ENCODE measurements around the gene CTSD. TPM values are rescaled to one million over a fixed set of nuclear protein-coding genes. Genes with fewer than 3 reads are reported as not detected.

CTSD gene
- polyA plus RNA-seq, 1 of the 3 experiments (the other 2 are of a cell fraction), result 187 TPM

DNA sequence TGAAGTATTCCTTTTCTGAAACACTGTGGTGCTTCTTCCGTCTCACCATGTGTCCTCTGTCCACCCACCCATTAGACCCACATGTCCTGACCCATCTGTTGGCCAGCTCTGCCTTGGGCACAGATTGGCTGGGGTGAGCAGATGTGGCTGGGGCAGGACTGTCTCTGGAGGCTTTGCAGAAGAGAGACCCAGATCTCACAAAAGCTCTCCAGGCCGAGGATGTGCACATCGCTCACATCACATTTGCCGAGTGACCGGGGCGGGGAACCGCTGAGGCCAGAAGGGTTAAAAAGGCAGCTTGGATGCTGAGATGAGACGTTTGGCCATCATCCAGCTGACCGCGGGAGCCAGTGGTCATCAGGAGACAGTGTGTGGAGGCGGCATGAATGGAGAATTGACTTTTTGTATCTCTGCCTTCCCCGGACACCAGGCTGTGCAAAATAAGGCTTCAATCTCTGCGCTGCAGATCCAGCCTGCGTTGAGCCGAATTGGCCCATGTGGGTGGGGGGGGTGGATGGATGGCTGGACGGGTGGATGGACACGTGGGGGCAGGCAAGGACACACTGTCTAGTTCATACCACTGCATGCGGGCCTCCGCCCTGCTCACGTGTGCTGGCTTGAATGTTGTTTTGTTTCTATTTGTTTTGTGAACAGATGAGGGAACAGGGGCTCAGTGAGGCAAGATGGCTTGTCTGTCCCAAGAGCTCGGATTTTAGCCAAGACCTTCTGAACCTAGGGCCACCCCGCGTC, 19.4 kb downstream of the CTSD start:
- TF ChIP-seq SMC3 (IDR thresholded peaks at IDR 0.05; ENCODE audit: low read depth, low read length), result no peak; the same call in 1 of the 2 replicates
- TF ChIP-seq RFX5 (IDR thresholded peaks at IDR 0.05; ENCODE audit: low read length), result 0 out of 2 replicates have a peak, but pooled peaks have one; percentile 28
- TF ChIP-seq RCOR1 (IDR thresholded peaks at IDR 0.05; ENCODE audit: low read length), result 0 out of 2 replicates have a peak, but pooled peaks have one; percentile 4
- no peak for TF ChIP-seq TAF1 (IDR thresholded peaks at IDR 0.05; ENCODE audit: borderline replicate concordance, low read depth, low read length)
- ChIA-PET POLR2A (interaction anchor here (1.1 kb wide), 1 partner anchor 50 kb away, joined by 4 read pairs; no protein-coding TSS in a partner anchor), CTCF (interaction anchor here (0.5 to 2.6 kb wide), 14 partner anchors 18 to 407 kb away, joined by 3 to 26 read pairs (median 3); no protein-coding TSS in a partner anchor)
- H2AFZ ChIP-seq (ENCODE audit: low read depth), result no peak overlapping the region
- H3K4me2 ChIP-seq, result no peak overlapping the region
- H3K27ac ChIP-seq (ENCODE audit: low read depth in 2 of 2, low read length in 1 of 2), result peak overlapping the region in 1 of 2 experiments; percentile 92; a peak in 2 of 4 replicates
- no peaks in the 10 kb centered on the region for H3K27me3 ChIP-seq (ENCODE audit: insufficient read depth)
- H3F3A ChIP-seq (replicated peaks; ENCODE audit: insufficient read depth), result peaks cover 7% of the 10 kb centered on the region
- H3K36me3 ChIP-seq (replicated peaks in 1 of 2; ENCODE audit: control insufficient read depth in 1 of 2, insufficient read depth in 2 of 2, low read length in 1 of 2), result no peaks in the 10 kb centered on the region
- H3K4me1 ChIP-seq (ENCODE audit: control insufficient read depth in 1 of 2, insufficient read depth in 2 of 2, low read depth in 1 of 2, low read length in 1 of 2), result peaks cover 0 to 52% of the 10 kb centered on the region in 2 experiments; a peak in 1 of 4 replicates
- no peaks in the 10 kb centered on the region for H4K20me1 ChIP-seq (ENCODE audit: insufficient read depth)
- H3K79me2 ChIP-seq (ENCODE audit: insufficient read depth), result no peaks in the 10 kb centered on the region
- 56% methylated on average over 15 of the region's 23 CpGs for WGBS (ENCODE audit: low lambda C conversion rate)
- no peak overlapping the region for H3K9ac ChIP-seq
- DNase-seq, result peak; percentile 63
- no peaks in the 10 kb centered on the region for H3K9me3 ChIP-seq
- no peaks in the 10 kb centered on the region for H3K9me2 ChIP-seq
- no peak overlapping the region for H3K4me3 ChIP-seq (ENCODE audit: low read depth in 2 of 2, low read length in 1 of 2)

DNA sequence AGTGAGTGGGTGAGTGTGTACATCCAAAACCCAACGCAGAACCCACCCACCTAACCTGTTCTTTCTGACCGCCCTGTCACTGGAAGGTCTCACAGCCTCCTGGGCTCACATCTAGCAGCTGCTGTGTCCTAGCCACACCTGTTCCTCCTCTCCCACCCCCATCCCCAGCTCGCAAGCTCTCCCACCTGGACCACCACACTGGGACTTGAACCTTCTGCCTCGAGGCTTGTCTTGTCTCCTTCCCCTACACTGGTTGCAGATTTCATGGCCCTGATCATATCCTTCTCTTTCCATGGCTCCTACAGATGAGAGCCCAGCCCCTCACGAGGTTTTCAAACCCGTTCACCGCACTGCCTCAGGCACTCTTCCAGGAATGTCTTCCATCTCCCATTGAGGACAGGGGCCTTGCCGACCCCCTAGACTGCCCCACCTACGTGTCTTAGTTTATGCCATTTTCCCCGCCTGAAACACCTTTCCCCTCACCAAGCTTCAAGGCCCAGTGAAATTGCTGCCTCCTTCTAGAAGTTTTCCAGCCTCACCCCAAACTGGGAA, 20.1 kb downstream of the CTSD start:
- no peaks in the 10 kb centered on the region for H3K27me3 ChIP-seq (ENCODE audit: insufficient read depth)
- ChIA-PET CTCF (interaction anchor here (0.8 to 2.6 kb wide), 6 partner anchors 26 to 408 kb away, joined by 3 to 26 read pairs (median 9); no protein-coding TSS in a partner anchor), POLR2A (interaction anchor here (1.1 kb wide), 1 partner anchor 50 kb away, joined by 4 read pairs; no protein-coding TSS in a partner anchor)
- TF ChIP-seq MXI1 (IDR thresholded peaks at IDR 0.05; ENCODE audit: low read depth, low read length) (no peak), FOXJ3 (CRISPR knock-in tag; IDR thresholded peaks at IDR 0.05) (no peak), CHD2 (IDR thresholded peaks at IDR 0.05; ENCODE audit: low read length, partially characterized antibody) (no peak), EZH2phosphoT487 (IDR thresholded peaks at IDR 0.05; ENCODE audit: borderline replicate concordance, low read depth) (no peak), ELF1 (IDR thresholded peaks at IDR 0.05) (no peak), TCF12 (IDR thresholded peaks at IDR 0.05) (no peak), NFIC (IDR thresholded peaks at IDR 0.05; ENCODE audit: borderline replicate concordance) (no peak), TEAD4 (IDR thresholded peaks at IDR 0.05; ENCODE audit: borderline replicate concordance, insufficient read depth) (no peak), GABPA (IDR thresholded peaks at IDR 0.05; ENCODE audit: low read depth) (no peak), FOXM1 (IDR thresholded peaks at IDR 0.05; ENCODE audit: low read depth) (no peak), SIN3A (IDR thresholded peaks at IDR 0.05; ENCODE audit: borderline replicate concordance, low read depth, low read length) (no peak), YY1 (IDR thresholded peaks at IDR 0.05; ENCODE audit: low read depth) (no peak), MEF2A (IDR thresholded peaks at IDR 0.05; ENCODE audit: borderline replicate concordance, low read depth) (no peak)
- TF ChIP-seq, protein P1, sequence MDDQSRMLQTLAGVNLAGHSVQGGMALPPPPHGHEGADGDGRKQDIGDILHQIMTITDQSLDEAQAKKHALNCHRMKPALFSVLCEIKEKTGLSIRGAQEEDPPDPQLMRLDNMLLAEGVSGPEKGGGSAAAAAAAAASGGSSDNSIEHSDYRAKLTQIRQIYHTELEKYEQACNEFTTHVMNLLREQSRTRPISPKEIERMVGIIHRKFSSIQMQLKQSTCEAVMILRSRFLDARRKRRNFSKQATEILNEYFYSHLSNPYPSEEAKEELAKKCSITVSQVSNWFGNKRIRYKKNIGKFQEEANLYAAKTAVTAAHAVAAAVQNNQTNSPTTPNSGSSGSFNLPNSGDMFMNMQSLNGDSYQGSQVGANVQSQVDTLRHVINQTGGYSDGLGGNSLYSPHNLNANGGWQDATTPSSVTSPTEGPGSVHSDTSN (IDR thresholded peaks at IDR 0.05), result no peak
- TF ChIP-seq, protein P2, sequence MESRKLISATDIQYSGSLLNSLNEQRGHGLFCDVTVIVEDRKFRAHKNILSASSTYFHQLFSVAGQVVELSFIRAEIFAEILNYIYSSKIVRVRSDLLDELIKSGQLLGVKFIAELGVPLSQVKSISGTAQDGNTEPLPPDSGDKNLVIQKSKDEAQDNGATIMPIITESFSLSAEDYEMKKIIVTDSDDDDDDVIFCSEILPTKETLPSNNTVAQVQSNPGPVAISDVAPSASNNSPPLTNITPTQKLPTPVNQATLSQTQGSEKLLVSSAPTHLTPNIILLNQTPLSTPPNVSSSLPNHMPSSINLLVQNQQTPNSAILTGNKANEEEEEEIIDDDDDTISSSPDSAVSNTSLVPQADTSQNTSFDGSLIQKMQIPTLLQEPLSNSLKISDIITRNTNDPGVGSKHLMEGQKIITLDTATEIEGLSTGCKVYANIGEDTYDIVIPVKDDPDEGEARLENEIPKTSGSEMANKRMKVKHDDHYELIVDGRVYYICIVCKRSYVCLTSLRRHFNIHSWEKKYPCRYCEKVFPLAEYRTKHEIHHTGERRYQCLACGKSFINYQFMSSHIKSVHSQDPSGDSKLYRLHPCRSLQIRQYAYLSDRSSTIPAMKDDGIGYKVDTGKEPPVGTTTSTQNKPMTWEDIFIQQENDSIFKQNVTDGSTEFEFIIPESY (IDR thresholded peaks at IDR 0.05; ENCODE audit: borderline replicate concordance, low read depth), result no peak
- TF ChIP-seq, protein P3, sequence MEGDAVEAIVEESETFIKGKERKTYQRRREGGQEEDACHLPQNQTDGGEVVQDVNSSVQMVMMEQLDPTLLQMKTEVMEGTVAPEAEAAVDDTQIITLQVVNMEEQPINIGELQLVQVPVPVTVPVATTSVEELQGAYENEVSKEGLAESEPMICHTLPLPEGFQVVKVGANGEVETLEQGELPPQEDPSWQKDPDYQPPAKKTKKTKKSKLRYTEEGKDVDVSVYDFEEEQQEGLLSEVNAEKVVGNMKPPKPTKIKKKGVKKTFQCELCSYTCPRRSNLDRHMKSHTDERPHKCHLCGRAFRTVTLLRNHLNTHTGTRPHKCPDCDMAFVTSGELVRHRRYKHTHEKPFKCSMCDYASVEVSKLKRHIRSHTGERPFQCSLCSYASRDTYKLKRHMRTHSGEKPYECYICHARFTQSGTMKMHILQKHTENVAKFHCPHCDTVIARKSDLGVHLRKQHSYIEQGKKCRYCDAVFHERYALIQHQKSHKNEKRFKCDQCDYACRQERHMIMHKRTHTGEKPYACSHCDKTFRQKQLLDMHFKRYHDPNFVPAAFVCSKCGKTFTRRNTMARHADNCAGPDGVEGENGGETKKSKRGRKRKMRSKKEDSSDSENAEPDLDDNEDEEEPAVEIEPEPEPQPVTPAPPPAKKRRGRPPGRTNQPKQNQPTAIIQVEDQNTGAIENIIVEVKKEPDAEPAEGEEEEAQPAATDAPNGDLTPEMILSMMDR (IDR thresholded peaks at IDR 0.05), result no peak
- no peaks in the 10 kb centered on the region for H4K20me1 ChIP-seq (ENCODE audit: insufficient read depth)
- H3F3A ChIP-seq (replicated peaks; ENCODE audit: insufficient read depth), result peaks cover 7% of the 10 kb centered on the region
- no peak overlapping the region for H3K4me2 ChIP-seq
- no peak overlapping the region for H3K4me3 ChIP-seq (ENCODE audit: low read depth in 2 of 2, low read length in 1 of 2)
- no peaks in the 10 kb centered on the region for H3K79me2 ChIP-seq (ENCODE audit: insufficient read depth)
- no peak overlapping the region for H2AFZ ChIP-seq (ENCODE audit: low read depth)
- no peaks in the 10 kb centered on the region for H3K9me3 ChIP-seq
- 64% methylated on average over 10 of the region's 10 CpGs for WGBS (ENCODE audit: low lambda C conversion rate)
- H3K36me3 ChIP-seq (replicated peaks in 1 of 2; ENCODE audit: control insufficient read depth in 1 of 2, insufficient read depth in 2 of 2, low read length in 1 of 2), result no peaks in the 10 kb centered on the region
- H3K9ac ChIP-seq, result no peak overlapping the region
- no peaks in the 10 kb centered on the region for H3K9me2 ChIP-seq
- H3K4me1 ChIP-seq (ENCODE audit: control insufficient read depth in 1 of 2, insufficient read depth in 2 of 2, low read depth in 1 of 2, low read length in 1 of 2), result peaks cover 0 to 50% of the 10 kb centered on the region in 2 experiments; a peak in 1 of 4 replicates
- peak overlapping the region in 1 of 2 experiments; percentile 92; a peak in 2 of 4 replicates for H3K27ac ChIP-seq (ENCODE audit: low read depth in 2 of 2, low read length in 1 of 2)
- DNase-seq, result no peak
